Measurements from ENCODE around the gene KDM4C.

KDM4C gene

GRCh38 chr9:6968271-6968670 lies 210.5 kb downstream of the KDM4C start:
- no peaks in the 10 kb centered on the region for H3K27me3 ChIP-seq (ENCODE audit: insufficient read depth, low read length)
- no peak overlapping the region for H3K4me3 ChIP-seq (ENCODE audit: low read depth, low read length)
- H3K4me1 ChIP-seq (ENCODE audit: control insufficient read depth, insufficient read depth, low read length, unreplicated experiment) = no peaks in the 10 kb centered on the region
- H3K79me2 ChIP-seq (ENCODE audit: control insufficient read depth, insufficient read depth, low read length, unreplicated experiment) = no peaks in the 10 kb centered on the region
- no peak overlapping the region for H3K27ac ChIP-seq (ENCODE audit: low read depth, low read length)
- H3K36me3 ChIP-seq (ENCODE audit: insufficient read depth, low read length) = no peaks in the 10 kb centered on the region
- H2AFZ ChIP-seq (ENCODE audit: low read length, unreplicated experiment) = no peak overlapping the region

- Histone ChIP-seq H3K4me1 (ENCODE audit: control insufficient read depth, insufficient read depth, low read length, unreplicated experiment) (no peaks in the 10 kb centered on the region), H2AFZ (ENCODE audit: low read length, unreplicated experiment) (no peak overlapping the region), H3K79me2 (ENCODE audit: control insufficient read depth, insufficient read depth, low read length, unreplicated experiment) (no peaks in the 10 kb centered on the region), H3K36me3 (ENCODE audit: insufficient read depth, low read length) (no peaks in the 10 kb centered on the region), H3K27ac (ENCODE audit: low read depth, low read length) (no peak overlapping the region), H3K4me3 (ENCODE audit: low read depth, low read length) (no peak overlapping the region), H3K27me3 (ENCODE audit: insufficient read depth, low read length) (no peaks in the 10 kb centered on the region)
Measured at GRCh38 chr9:6969805-6970204, 212.0 kb downstream of the KDM4C start.

- H3K27me3 ChIP-seq (ENCODE audit: insufficient read depth, low read length) = no peaks in the 10 kb centered on the region
- H2AFZ ChIP-seq (ENCODE audit: low read length, unreplicated experiment) = no peak overlapping the region
- H3K79me2 ChIP-seq (ENCODE audit: control insufficient read depth, insufficient read depth, low read length, unreplicated experiment) = no peaks in the 10 kb centered on the region
- no peak overlapping the region for H3K4me3 ChIP-seq (ENCODE audit: low read depth, low read length)
- no peaks in the 10 kb centered on the region for H3K36me3 ChIP-seq (ENCODE audit: insufficient read depth, low read length)
- H3K4me1 ChIP-seq (ENCODE audit: control insufficient read depth, insufficient read depth, low read length, unreplicated experiment) = no peaks in the 10 kb centered on the region
- no peak overlapping the region for H3K27ac ChIP-seq (ENCODE audit: low read depth, low read length)
Measured at GRCh38 chr9:6973089-6973488, 215.3 kb downstream of the KDM4C start.

GRCh38 chr9:6973762-6974161 lies 216.0 kb downstream of the KDM4C start:
- no peak overlapping the region for H3K27ac ChIP-seq (ENCODE audit: low read depth, low read length)
- H2AFZ ChIP-seq (ENCODE audit: low read length, unreplicated experiment) = no peak overlapping the region
- no peaks in the 10 kb centered on the region for H3K79me2 ChIP-seq (ENCODE audit: control insufficient read depth, insufficient read depth, low read length, unreplicated experiment)
- H3K27me3 ChIP-seq (ENCODE audit: insufficient read depth, low read length) = no peaks in the 10 kb centered on the region
- no peak overlapping the region for H3K4me3 ChIP-seq (ENCODE audit: low read depth, low read length)
- no peaks in the 10 kb centered on the region for H3K36me3 ChIP-seq (ENCODE audit: insufficient read depth, low read length)
- H3K4me1 ChIP-seq (ENCODE audit: control insufficient read depth, insufficient read depth, low read length, unreplicated experiment) = no peaks in the 10 kb centered on the region

- Histone ChIP-seq H3K27ac (ENCODE audit: low read depth, low read length) (no peak overlapping the region), H3K4me1 (ENCODE audit: control insufficient read depth, insufficient read depth, low read length, unreplicated experiment) (no peaks in the 10 kb centered on the region), H3K79me2 (ENCODE audit: control insufficient read depth, insufficient read depth, low read length, unreplicated experiment) (no peaks in the 10 kb centered on the region), H3K27me3 (ENCODE audit: insufficient read depth, low read length) (no peaks in the 10 kb centered on the region), H3K36me3 (ENCODE audit: insufficient read depth, low read length) (no peaks in the 10 kb centered on the region), H3K4me3 (ENCODE audit: low read depth, low read length) (no peak overlapping the region), H2AFZ (ENCODE audit: low read length, unreplicated experiment) (no peak overlapping the region)
Measured at GRCh38 chr9:6975198-6975597, 217.4 kb downstream of the KDM4C start.

- Histone ChIP-seq H3K4me3 (ENCODE audit: low read depth, low read length) (no peak overlapping the region), H3K27ac (ENCODE audit: low read depth, low read length) (no peak overlapping the region), H3K79me2 (ENCODE audit: control insufficient read depth, insufficient read depth, low read length, unreplicated experiment) (no peaks in the 10 kb centered on the region), H3K4me1 (ENCODE audit: control insufficient read depth, insufficient read depth, low read length, unreplicated experiment) (no peaks in the 10 kb centered on the region), H3K27me3 (ENCODE audit: insufficient read depth, low read length) (no peaks in the 10 kb centered on the region), H2AFZ (ENCODE audit: low read length, unreplicated experiment) (no peak overlapping the region), H3K36me3 (ENCODE audit: insufficient read depth, low read length) (no peaks in the 10 kb centered on the region)
Measured at GRCh38 chr9:6977761-6978160, 220.0 kb downstream of the KDM4C start.

- Histone ChIP-seq H3K4me3 (ENCODE audit: low read depth, low read length) (no peak overlapping the region), H3K79me2 (ENCODE audit: control insufficient read depth, insufficient read depth, low read length, unreplicated experiment) (no peaks in the 10 kb centered on the region), H3K36me3 (ENCODE audit: insufficient read depth, low read length) (no peaks in the 10 kb centered on the region)
Measured at GRCh38 chr9:6978591-6978990, 220.8 kb downstream of the KDM4C start.

GRCh38 chr9:6984941-6985578 lies 227.3 kb downstream of the KDM4C start:
- no peaks in the 10 kb centered on the region for H3K79me2 ChIP-seq (ENCODE audit: control insufficient read depth, insufficient read depth, low read length, unreplicated experiment)
- no peaks in the 10 kb centered on the region for H3K27me3 ChIP-seq (ENCODE audit: insufficient read depth, low read length)
- H3K36me3 ChIP-seq (ENCODE audit: insufficient read depth, low read length) = peaks cover 16% of the 10 kb centered on the region

More at GRCh38 chr9:6978591-6978990, 220.8 kb downstream of the KDM4C start:
- Histone ChIP-seq H3K27ac (ENCODE audit: low read depth, low read length) (no peak overlapping the region), H3K4me1 (ENCODE audit: control insufficient read depth, insufficient read depth, low read length, unreplicated experiment) (no peaks in the 10 kb centered on the region), H2AFZ (ENCODE audit: low read length, unreplicated experiment) (no peak overlapping the region), H3K27me3 (ENCODE audit: insufficient read depth, low read length) (no peaks in the 10 kb centered on the region)

GRCh38 chr9:6986141-6986815 lies 228.5 kb downstream of the KDM4C start:
- Histone ChIP-seq H3K27me3 (ENCODE audit: insufficient read depth, low read length) (no peaks in the 10 kb centered on the region), H3K27ac (ENCODE audit: low read depth, low read length) (no peak overlapping the region), H3K79me2 (ENCODE audit: control insufficient read depth, insufficient read depth, low read length, unreplicated experiment) (no peaks in the 10 kb centered on the region), H2AFZ (ENCODE audit: low read length, unreplicated experiment) (no peak overlapping the region), H3K4me1 (ENCODE audit: control insufficient read depth, insufficient read depth, low read length, unreplicated experiment) (no peaks in the 10 kb centered on the region), H3K4me3 (ENCODE audit: low read depth, low read length) (no peak overlapping the region), H3K36me3 (ENCODE audit: insufficient read depth, low read length) (peaks cover 16% of the 10 kb centered on the region)

More at GRCh38 chr9:6984941-6985578, 227.3 kb downstream of the KDM4C start:
- no peak overlapping the region for H3K4me3 ChIP-seq (ENCODE audit: low read depth, low read length)
- no peak overlapping the region for H2AFZ ChIP-seq (ENCODE audit: low read length, unreplicated experiment)
- H3K27ac ChIP-seq (ENCODE audit: low read depth, low read length) = no peak overlapping the region
- H3K4me1 ChIP-seq (ENCODE audit: control insufficient read depth, insufficient read depth, low read length, unreplicated experiment) = no peaks in the 10 kb centered on the region

GRCh38 chr9:6987381-6987780 lies 229.6 kb downstream of the KDM4C start:
- H3K79me2 ChIP-seq (ENCODE audit: control insufficient read depth, insufficient read depth, low read length, unreplicated experiment) = no peaks in the 10 kb centered on the region
- no peak overlapping the region for H2AFZ ChIP-seq (ENCODE audit: low read length, unreplicated experiment)
- no peak overlapping the region for H3K4me3 ChIP-seq (ENCODE audit: low read depth, low read length)
- H3K36me3 ChIP-seq (ENCODE audit: insufficient read depth, low read length) = peaks cover 16% of the 10 kb centered on the region
- H3K4me1 ChIP-seq (ENCODE audit: control insufficient read depth, insufficient read depth, low read length, unreplicated experiment) = no peaks in the 10 kb centered on the region
- H3K27me3 ChIP-seq (ENCODE audit: insufficient read depth, low read length) = no peaks in the 10 kb centered on the region
- H3K27ac ChIP-seq (ENCODE audit: low read depth, low read length) = no peak overlapping the region

GRCh38 chr9:6991418-6991817 lies 233.6 kb downstream of the KDM4C start:
- Histone ChIP-seq H3K79me2 (ENCODE audit: control insufficient read depth, insufficient read depth, low read length, unreplicated experiment) (no peaks in the 10 kb centered on the region), H3K4me1 (ENCODE audit: control insufficient read depth, insufficient read depth, low read length, unreplicated experiment) (no peaks in the 10 kb centered on the region), H3K36me3 (ENCODE audit: insufficient read depth, low read length) (peaks cover 5% of the 10 kb centered on the region; the same call in 1 of the 2 replicates), H3K27me3 (ENCODE audit: insufficient read depth, low read length) (no peaks in the 10 kb centered on the region), H2AFZ (ENCODE audit: low read length, unreplicated experiment) (no peak overlapping the region), H3K4me3 (ENCODE audit: low read depth, low read length) (no peak overlapping the region), H3K27ac (ENCODE audit: low read depth, low read length) (no peak overlapping the region)
